Uterus (tissue), 4 donors: ENCODE results near the gene PLEKHH3. TPM values are rescaled to one million over a fixed set of nuclear protein-coding genes. Genes with fewer than 3 reads are reported as not detected.
A peak's percentile ranks its signal among the peaks of the same experiment; 100 is the strongest.

Experiments
- DNase-seq, 2 donors: peaks; one replicate each; pipeline ENCODE4 v3.0.0-alpha.2; 2019 to 2020
- H3K27ac ChIP-seq, 2 donors: fragments of 200-600 bp; sonication (generic); 1 replicate in 1 of 2; 2 replicates in 1 of 2; pipeline ENCODE4 v1.5.1; 2016 to 2018
- H3K27me3 ChIP-seq, 2 donors: fragments of 200-600 bp; sonication (generic); one replicate each; pipeline ENCODE4 v1.5.1; 2018 to 2019; ENCODE audit warnings: control low read depth in 1 of 2
- H3K36me3 ChIP-seq, 2 donors: fragments of 200-600 bp; sonication (generic); one replicate each; pipeline ENCODE4 v1.5.1; 2019; ENCODE audit warnings: control low read depth in 1 of 2
- H3K4me1 ChIP-seq, 2 donors: fragments of 200-600 bp; sonication (generic); one replicate each; pipeline ENCODE4 v1.5.1; 2018 to 2019; ENCODE audit warnings: control low read depth in 1 of 2
- H3K4me3 ChIP-seq, 2 donors: fragments of 200-600 bp; sonication (generic); 1 replicate in 1 of 2; 2 replicates in 1 of 2; pipeline ENCODE4 v1.5.1; 2018 to 2019; ENCODE audit warnings: mild to moderate bottlenecking in 1 of 2
- H3K9me3 ChIP-seq, 2 donors: fragments of 200-600 bp; sonication (generic); one replicate each; pipeline ENCODE4 v1.5.1; 2019; ENCODE audit warnings: control low read depth in 1 of 2
- CTCF ChIP-seq, 4 experiments: fragments of 200-600 bp in 2 of 4; fragments of 450-650 bp in 2 of 4; sonication (generic) in 2 of 4; IDR thresholded peaks; one replicate each; pipeline ENCODE4 v1.5.1; 2016 to 2019; ENCODE audit warnings: antibody characterized with exemption in 4 of 4, mild to moderate bottlenecking in 2 of 4, moderate library complexity in 1 of 4
- POLR2A ChIP-seq, 2 donors: fragments of 450-650 bp; IDR thresholded peaks; one replicate each; pipeline ENCODE4 v1.6.1; 2016; ENCODE audit warnings: antibody characterized with exemption in 2 of 2, mild to moderate bottlenecking in 1 of 2, moderate library complexity in 1 of 2
- intact Hi-C: fragments of 100-400 bp; cut with DNase I; formaldehyde crosslinking; loops from one replicate; pipeline ENCODE4 v1.15.1; 2023; ENCODE audit warnings: low total_unique reads
- total RNA-seq, 4 donors: library from RNA; depleted of rRNA in 3 of 4; stranded (reverse); fragments of >200 nt in 3 of 4; gene quantifications; one replicate each; pipeline versions ENCODE4 v1.1.0 to v1.2.4, GENCODE V29; 2014 to 2023
- donor health status: DM: yes; HTN: yes; CAD: no.

The PLEKHH3 gene
- total RNA-seq, 4 donors from 2014 or later: 2.9 to 102 (median 19.2) TPM

GRCh38 chr17:42659079-42659931 lies 17.5 kb downstream of the PLEKHH3 start, which contains the start of gene TUBG2:
TSS of gene TUBG2 (plus strand) at chr17:42659284. CDS start at chr17:42659504, 220 bp downstream.
- Histone ChIP-seq H3K36me3 (no peaks in the 10 kb centered on the region), H3K27ac (peak within 1 kb of the TSS; percentile 88 to 89), H3K27me3 (no peaks in the 10 kb centered on the region), H3K9me3 (no peaks in the 10 kb centered on the region), H3K4me3 (peak within 1 kb of the TSS; percentile 47 to 83), H3K4me1 (peaks cover 8 to 9% of the 10 kb centered on the region in 2 donors)
- TF ChIP-seq CTCF (IDR thresholded peaks at IDR 0.05) (peak in 2 of 4 experiments; percentile 16 to 20), POLR2A (IDR thresholded peaks at IDR 0.05) (peak; percentile 82 to 91)
- peak; percentile 87 to 93 for DNase-seq
- intact Hi-C loops: no loop called here

GRCh38 chr17:42657824-42658588 lies 18.8 kb downstream of the PLEKHH3 start:
- intact Hi-C loops: no loop called here
- DNase-seq: no peak
- H3K27ac ChIP-seq: peak overlapping the region in 1 of 2 donors; percentile 89
- H3K4me1 ChIP-seq: peaks cover 9 to 11% of the 10 kb centered on the region in 2 donors
- H3K36me3 ChIP-seq: no peaks in the 10 kb centered on the region
- H3K4me3 ChIP-seq: no peak overlapping the region
- TF ChIP-seq CTCF (IDR thresholded peaks at IDR 0.05) (no peak), POLR2A (IDR thresholded peaks at IDR 0.05) (no peak)
- no peaks in the 10 kb centered on the region for H3K27me3 ChIP-seq
- H3K9me3 ChIP-seq: no peaks in the 10 kb centered on the region

- H3K36me3 ChIP-seq: no peaks in the 10 kb centered on the region
- no peaks in the 10 kb centered on the region for H3K27me3 ChIP-seq
- no peak overlapping the region for H3K27ac ChIP-seq
- TF ChIP-seq CTCF (IDR thresholded peaks at IDR 0.05) (no peak), POLR2A (IDR thresholded peaks at IDR 0.05) (no peak)
- intact Hi-C loops: no loop called here
- no peaks in the 10 kb centered on the region for H3K9me3 ChIP-seq
- no peak for DNase-seq
- peaks cover 4 to 9% of the 10 kb centered on the region in 2 donors for H3K4me1 ChIP-seq
- H3K4me3 ChIP-seq: no peak overlapping the region
Measured at GRCh38 chr17:42655528-42655927, 21.3 kb downstream of the PLEKHH3 start.

- peak overlapping the region; percentile 83 to 96 for H3K27ac ChIP-seq
- H3K4me1 ChIP-seq: peaks cover 0 to 6% of the 10 kb centered on the region in 2 donors
- no peaks in the 10 kb centered on the region for H3K36me3 ChIP-seq
- no peaks in the 10 kb centered on the region for H3K27me3 ChIP-seq
- TF ChIP-seq CTCF (IDR thresholded peaks at IDR 0.05) (no peak), POLR2A (IDR thresholded peaks at IDR 0.05) (peak; percentile 42 to 49)
- intact Hi-C loops: no loop called here
- peak; percentile 80 to 82 for DNase-seq
- H3K9me3 ChIP-seq: no peaks in the 10 kb centered on the region
- peak overlapping the region; percentile 25 to 34 for H3K4me3 ChIP-seq
Measured at GRCh38 chr17:42653179-42654124, 23.3 kb downstream of the PLEKHH3 start.
